MCF 10A (cell line): ENCODE measurements around the gene PRLR. TPM values are rescaled to one million over a fixed set of nuclear protein-coding genes. Genes with fewer than 3 reads are reported as not detected.

Source experiments
- BruUV-seq: library from RNA; stranded (reverse); fragments of 400-500 nt; replicated peaks from 2 replicates; lab custom pipeline; 2021; lab: Mats Ljungman, UMichigan
- CTCF ChIA-PET: fragments of 300-600 bp; sonication (Branson Sonifier 250); formaldehyde crosslinking; extraction: SDS; loops from one replicate; lab custom pipeline; 2021; ENCODE audit warnings: antibody characterized with exemption, inconsistent platforms; lab: Yijun Ruan, JAX
- POLR2A ChIA-PET: fragments of 300-600, 350-650 bp; sonication (Branson Sonifier 250); formaldehyde crosslinking; extraction: SDS; loops from one replicate; lab custom pipeline; 2020; ENCODE audit warnings: antibody characterized with exemption, inconsistent platforms; lab: Yijun Ruan, JAX
- DNase-seq: peaks from one replicate; pipeline ENCODE4 v3.0.0-alpha.2; 2018; ENCODE audit not compliant: unreplicated experiment
- H3K27ac Mint-ChIP-seq: one replicate; pipeline ENCODE4 v1.8.0; 2022; ENCODE audit warnings: mild to moderate bottlenecking, low read depth, mixed read lengths; ENCODE audit not compliant: unreplicated experiment
- H3K27me3 Mint-ChIP-seq: one replicate; pipeline ENCODE4 v1.8.0; 2022; ENCODE audit warnings: mixed read lengths; ENCODE audit not compliant: insufficient read depth, unreplicated experiment
- H3K36me3 Mint-ChIP-seq: one replicate; pipeline ENCODE4 v1.8.0; 2022; ENCODE audit warnings: mild to moderate bottlenecking, moderate library complexity, mixed read lengths; ENCODE audit not compliant: insufficient read depth, unreplicated experiment
- H3K4me1 Mint-ChIP-seq: one replicate; pipeline ENCODE4 v1.8.0; 2022; ENCODE audit warnings: mixed read lengths; ENCODE audit not compliant: insufficient read depth, unreplicated experiment
- H3K4me3 Mint-ChIP-seq: one replicate; pipeline ENCODE4 v1.8.0; 2022; ENCODE audit warnings: mild to moderate bottlenecking, moderate library complexity, mixed read lengths; ENCODE audit not compliant: unreplicated experiment
- H3K9me3 Mint-ChIP-seq: one replicate; pipeline ENCODE4 v1.8.0; 2022; ENCODE audit warnings: mixed read lengths; ENCODE audit not compliant: unreplicated experiment
- intact Hi-C: fragments of 100-400 bp; cut with micrococcal nuclease; formaldehyde crosslinking; loops from 2 replicates; pipeline ENCODE4 v1.14.1; 2022
- total RNA-seq: library from RNA; stranded (reverse); gene quantifications from 2 replicates; pipeline ENCODE4 v1.2.3, GENCODE V29; 2022
- TF ChIP-seq, protein P1 (sequence below): fragments of 200-600 bp; IDR thresholded peaks from one replicate; pipeline ENCODE4 v1.8.0; 2022; ENCODE audit warnings: antibody characterized with exemption, mild to moderate bottlenecking; ENCODE audit not compliant: unreplicated experiment

Gene PRLR
- total RNA-seq, 1 experiment from 2014 or later, result 0.16 TPM

DNA sequence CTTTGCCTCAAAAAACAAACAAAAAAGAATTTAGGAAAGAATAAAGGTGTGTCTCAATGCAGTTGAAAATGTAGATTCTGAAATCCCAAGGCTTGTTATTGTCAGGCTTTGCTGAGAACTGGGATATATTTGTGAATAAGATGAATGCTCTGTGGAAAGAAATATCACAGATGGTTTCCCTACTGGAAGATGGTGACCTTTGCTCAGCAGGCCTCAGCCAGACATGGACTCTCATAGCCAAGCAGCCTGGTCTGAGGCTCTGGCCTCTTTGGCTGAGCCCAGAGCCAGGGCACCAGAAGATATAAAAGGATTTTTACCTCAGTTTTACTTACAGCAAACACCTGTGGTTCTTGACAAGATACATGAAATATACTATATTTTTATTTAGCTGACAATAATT lies 219.6 kb downstream of the PRLR start:
- H3K4me3 Mint-ChIP-seq, result no peak overlapping the region
- no peaks in the 10 kb centered on the region for H3K36me3 Mint-ChIP-seq
- TF ChIP-seq, protein P1, sequence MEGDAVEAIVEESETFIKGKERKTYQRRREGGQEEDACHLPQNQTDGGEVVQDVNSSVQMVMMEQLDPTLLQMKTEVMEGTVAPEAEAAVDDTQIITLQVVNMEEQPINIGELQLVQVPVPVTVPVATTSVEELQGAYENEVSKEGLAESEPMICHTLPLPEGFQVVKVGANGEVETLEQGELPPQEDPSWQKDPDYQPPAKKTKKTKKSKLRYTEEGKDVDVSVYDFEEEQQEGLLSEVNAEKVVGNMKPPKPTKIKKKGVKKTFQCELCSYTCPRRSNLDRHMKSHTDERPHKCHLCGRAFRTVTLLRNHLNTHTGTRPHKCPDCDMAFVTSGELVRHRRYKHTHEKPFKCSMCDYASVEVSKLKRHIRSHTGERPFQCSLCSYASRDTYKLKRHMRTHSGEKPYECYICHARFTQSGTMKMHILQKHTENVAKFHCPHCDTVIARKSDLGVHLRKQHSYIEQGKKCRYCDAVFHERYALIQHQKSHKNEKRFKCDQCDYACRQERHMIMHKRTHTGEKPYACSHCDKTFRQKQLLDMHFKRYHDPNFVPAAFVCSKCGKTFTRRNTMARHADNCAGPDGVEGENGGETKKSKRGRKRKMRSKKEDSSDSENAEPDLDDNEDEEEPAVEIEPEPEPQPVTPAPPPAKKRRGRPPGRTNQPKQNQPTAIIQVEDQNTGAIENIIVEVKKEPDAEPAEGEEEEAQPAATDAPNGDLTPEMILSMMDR, result no peak
- no peaks in the 10 kb centered on the region for H3K27me3 Mint-ChIP-seq
- no peaks in the 10 kb centered on the region for H3K4me1 Mint-ChIP-seq
- ChIA-PET POLR2A (no interaction called here), CTCF (no interaction called here)
- intact Hi-C loops, result no loop called here
- no peak for DNase-seq
- H3K9me3 Mint-ChIP-seq, result no peaks in the 10 kb centered on the region
- H3K27ac Mint-ChIP-seq, result no peak overlapping the region
- no TSS peak for BruUV-seq

DNA sequence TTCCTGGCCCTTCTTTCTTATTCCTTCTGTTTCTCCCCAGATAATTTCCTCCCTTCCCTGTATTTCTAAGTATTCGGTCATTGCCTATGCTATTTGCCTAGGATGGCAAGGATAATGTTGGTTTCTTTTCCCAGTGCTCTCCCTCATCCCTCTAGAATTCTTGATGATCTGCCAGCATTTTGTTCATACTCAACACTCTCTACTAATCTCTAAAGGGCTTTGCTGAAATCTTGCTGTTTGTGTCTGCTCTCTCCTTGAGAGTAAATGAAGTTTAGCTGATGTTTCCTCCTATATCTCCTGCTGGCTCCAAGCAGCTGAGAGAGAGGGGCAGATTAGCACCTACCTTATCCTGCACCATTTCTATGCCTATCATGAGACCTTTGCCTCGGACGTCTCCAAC lies 220.6 kb downstream of the PRLR start:
- POLR2A ChIA-PET, result interaction anchor here (0.5 kb wide), 1 partner anchor 8 kb away, joined by 3 read pairs; no protein-coding TSS in a partner anchor
- DNase-seq, result no peak
- no peak overlapping the region for H3K4me3 Mint-ChIP-seq
- H3K9me3 Mint-ChIP-seq, result no peaks in the 10 kb centered on the region
- no peaks in the 10 kb centered on the region for H3K4me1 Mint-ChIP-seq
- H3K27me3 Mint-ChIP-seq, result peaks cover 6% of the 10 kb centered on the region
- H3K36me3 Mint-ChIP-seq, result no peaks in the 10 kb centered on the region
- TF ChIP-seq, protein P1, result no peak
- intact Hi-C loops, result no loop called here
- CTCF ChIA-PET, result interaction anchor here (0.6 kb wide), 1 partner anchor 237 kb away, joined by 3 read pairs; no protein-coding TSS in a partner anchor
- BruUV-seq, result no TSS peak
- no peak overlapping the region for H3K27ac Mint-ChIP-seq

DNA sequence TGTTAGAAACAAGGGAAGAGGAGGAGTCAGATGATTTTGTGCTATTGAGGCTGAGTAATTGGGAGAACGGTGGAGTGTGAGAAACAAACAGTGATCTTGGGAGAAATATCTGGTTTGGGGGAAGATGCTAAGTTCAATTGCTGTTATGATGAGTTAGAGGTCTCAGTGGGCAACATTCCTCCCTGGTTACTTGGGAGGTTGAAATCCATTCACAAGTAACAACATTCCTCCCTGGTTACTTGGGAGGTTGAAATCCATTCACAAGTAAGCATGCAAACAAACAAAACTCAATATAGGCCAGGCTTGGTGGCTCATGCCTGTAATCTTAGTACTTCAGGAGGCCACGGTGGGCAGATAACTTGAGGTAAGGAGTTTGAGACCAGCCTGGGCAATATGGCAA lies 221.3 kb downstream of the PRLR start:
- no peak for DNase-seq
- no peaks in the 10 kb centered on the region for H3K36me3 Mint-ChIP-seq
- intact Hi-C loops, result no loop called here
- peaks cover 12% of the 10 kb centered on the region for H3K27me3 Mint-ChIP-seq
- BruUV-seq, result no TSS peak
- H3K4me1 Mint-ChIP-seq, result no peaks in the 10 kb centered on the region
- CTCF ChIA-PET, result no interaction called here
- POLR2A ChIA-PET, result no interaction called here
- no peaks in the 10 kb centered on the region for H3K9me3 Mint-ChIP-seq
- H3K27ac Mint-ChIP-seq, result no peak overlapping the region
- TF ChIP-seq, protein P1, result no peak
- no peak overlapping the region for H3K4me3 Mint-ChIP-seq

DNA sequence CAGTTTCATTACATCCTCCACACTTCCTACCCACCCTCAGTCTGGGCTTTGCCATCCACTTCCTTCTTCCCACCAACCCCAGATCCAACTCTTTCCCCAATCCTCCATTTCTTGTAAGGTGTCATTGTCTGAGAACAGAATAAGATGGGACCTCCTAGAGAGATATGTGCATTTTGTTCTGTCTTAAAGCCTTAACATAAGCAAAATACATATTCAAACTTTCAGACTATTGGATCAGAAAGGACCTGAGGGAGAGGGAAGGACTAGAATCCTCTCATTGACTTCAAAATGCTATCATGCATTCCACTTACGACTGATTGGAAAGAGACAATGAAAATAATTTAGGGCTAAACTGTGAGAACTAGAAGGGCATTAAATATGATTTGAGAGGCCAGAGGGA lies 225.5 kb downstream of the PRLR start:
- CTCF ChIA-PET, result interaction anchor here (1.7 to 3.0 kb wide), 3 partner anchors 46 to 481 kb away, joined by 4 to 34 read pairs (median 5); no protein-coding TSS in a partner anchor

More for the DNA sequence above, 225.5 kb downstream of the PRLR start:
- Mint-ChIP-seq H3K4me1 (no peaks in the 10 kb centered on the region), H3K27me3 (peaks cover 31% of the 10 kb centered on the region), H3K27ac (no peak overlapping the region), H3K4me3 (no peak overlapping the region), H3K9me3 (no peaks in the 10 kb centered on the region), H3K36me3 (no peaks in the 10 kb centered on the region)
- no peak for DNase-seq
- intact Hi-C loops, result no loop called here
- POLR2A ChIA-PET, result no interaction called here
- TF ChIP-seq, protein P1, result no peak
- no TSS peak for BruUV-seq
